ENCODE measurements around the gene KLHDC7B.

KLHDC7B gene

GRCh38 chr22:50585781-50586180 is 40.1 kb downstream of the KLHDC7B start:
- H3K27ac ChIP-seq = no peak overlapping the region
- TF ChIP-seq CTCF (conservative IDR thresholded peaks at IDR 0.05) = no peak

DNA sequence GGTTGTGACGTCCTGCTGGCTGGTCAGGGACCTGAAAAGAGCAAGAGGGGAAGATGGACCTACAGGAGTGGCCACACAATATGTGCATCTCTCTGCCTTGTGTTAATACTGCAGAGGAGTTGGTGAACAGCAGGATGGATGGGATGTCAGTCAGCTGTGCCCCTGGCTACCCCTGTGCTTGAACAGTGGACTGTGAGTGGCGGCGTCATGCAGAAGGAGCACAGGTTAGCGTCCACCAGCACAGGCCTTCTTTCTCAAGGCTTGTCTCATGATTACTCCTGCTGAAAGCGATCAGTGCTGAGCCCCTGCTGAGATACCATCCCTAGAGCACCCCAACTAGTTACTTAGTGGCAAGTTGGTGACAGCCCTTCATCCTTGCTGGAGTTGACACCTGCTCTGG is 40.7 kb downstream of the KLHDC7B start:
- H3K27ac ChIP-seq = no peak overlapping the region
- no peak for TF ChIP-seq CTCF (conservative IDR thresholded peaks at IDR 0.05)

DNA sequence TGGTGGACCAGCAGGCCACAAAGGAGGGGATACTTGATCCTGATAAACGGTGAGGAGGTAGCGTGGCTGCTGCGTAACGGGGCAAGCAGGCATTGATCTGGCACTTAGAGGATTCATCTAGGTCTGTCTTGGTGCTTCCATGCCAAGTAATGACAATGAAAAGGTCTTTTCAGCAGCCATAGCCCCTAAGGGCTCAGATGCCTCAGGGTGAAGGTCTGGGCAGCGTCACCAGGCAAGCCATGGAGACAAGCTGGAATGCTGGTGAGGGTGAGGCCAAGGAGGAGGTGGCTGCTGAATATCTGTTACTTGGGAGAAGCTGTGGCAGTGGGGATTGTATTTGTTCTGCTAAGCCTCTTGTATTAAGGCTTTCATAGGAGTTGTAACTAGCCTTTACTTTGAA is 41.7 kb downstream of the KLHDC7B start:
- no peak for TF ChIP-seq CTCF (conservative IDR thresholded peaks at IDR 0.05)
- no peak overlapping the region for H3K27ac ChIP-seq

GRCh38 chr22:50595189-50595588 is 49.5 kb downstream of the KLHDC7B start:
- no peak overlapping the region for H3K27ac ChIP-seq
- TF ChIP-seq CTCF (conservative IDR thresholded peaks at IDR 0.05) = no peak

DNA sequence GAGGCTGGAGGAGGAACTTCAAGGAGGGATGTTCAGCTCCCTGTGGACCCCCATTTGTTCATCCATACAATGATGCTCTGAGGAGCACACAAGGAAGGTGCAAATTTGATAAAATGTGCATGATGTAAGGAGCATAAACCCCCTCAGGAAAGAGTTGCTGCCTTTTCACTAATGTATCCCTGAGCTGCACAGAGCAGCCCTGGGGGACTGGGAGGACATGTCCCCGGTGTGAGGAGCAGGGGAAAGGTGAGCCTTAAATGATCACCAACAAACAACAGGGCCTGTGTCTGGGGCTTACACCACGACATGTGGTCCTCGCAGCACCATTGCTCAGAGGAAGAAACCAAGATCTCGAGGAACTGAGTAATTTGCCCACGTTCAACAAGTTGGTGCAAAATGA is 51.4 kb downstream of the KLHDC7B start:
- no peak overlapping the region for H3K27ac ChIP-seq
- no peak for TF ChIP-seq CTCF (conservative IDR thresholded peaks at IDR 0.05)

- no peak for TF ChIP-seq CTCF (conservative IDR thresholded peaks at IDR 0.05)
- peak overlapping the region; percentile 79 for H3K27ac ChIP-seq
Observed at GRCh38 chr22:50599816-50600455, 54.2 kb downstream of the KLHDC7B start.

DNA sequence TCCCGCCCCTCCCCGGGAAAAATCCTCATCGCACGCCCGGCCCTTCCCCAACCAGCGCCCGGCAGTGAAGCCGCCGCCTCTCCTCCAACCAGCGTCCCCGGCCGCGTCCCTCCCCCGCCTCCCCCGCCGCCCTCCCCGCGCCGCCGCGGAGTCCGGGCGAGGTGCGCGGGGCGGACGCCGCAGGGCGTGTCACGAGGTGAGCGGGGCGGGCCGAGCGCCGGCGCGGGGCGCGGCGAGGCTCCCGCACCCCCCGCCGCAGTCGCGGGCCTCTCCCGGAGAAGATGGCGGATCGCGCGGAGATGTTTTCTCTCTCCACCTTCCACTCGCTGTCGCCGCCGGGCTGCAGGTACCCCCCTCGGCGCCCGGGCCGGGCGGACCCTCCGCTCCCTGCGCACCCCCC is 54.8 kb downstream of the KLHDC7B start, which contains the start of gene MAPK8IP2:
TSS of gene MAPK8IP2 (plus strand) at position 256 of the 400 bp plus-strand sequence. CDS start at position 282, 26 bp downstream.
- no peak for TF ChIP-seq CTCF (conservative IDR thresholded peaks at IDR 0.05)
- peak within 1 kb of the TSS; percentile 79 for H3K27ac ChIP-seq
